ENCODE data around the gene TUB.
A peak's percentile ranks its signal among the peaks of the same experiment; 100 is the strongest.

TUB gene

DNA sequence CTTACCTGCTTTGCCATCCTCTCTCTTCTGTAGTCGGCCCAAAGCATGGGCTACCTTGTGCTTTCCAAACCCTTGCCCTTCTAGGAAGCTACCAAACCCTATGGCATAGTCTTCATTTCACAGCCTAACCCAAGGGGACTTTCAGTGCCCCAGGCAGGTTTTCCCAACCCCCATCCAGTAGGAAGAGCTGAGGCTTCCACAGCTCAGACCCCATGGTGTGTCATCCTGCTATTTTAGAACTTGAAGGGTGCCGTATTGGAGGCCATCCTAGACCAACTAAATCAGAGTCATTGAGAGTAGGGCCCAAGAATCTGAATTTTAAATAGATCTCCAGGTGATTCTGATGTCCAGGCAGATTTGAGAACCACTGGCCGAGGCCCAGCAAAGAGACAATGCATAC is 31.9 kb upstream of the TUB start:
- Histone ChIP-seq H3K4me3 (ENCODE audit: low read depth, low read length) (no peak overlapping the region), H3K27me3 (replicated peaks) (peaks cover 6% of the 10 kb centered on the region), H3K36me3 (replicated peaks) (no peaks in the 10 kb centered on the region), H3K27ac (no peak overlapping the region)
- in situ Hi-C loops (cut with HindIII; ENCODE audit: low pct_ligation_motif_present, low sequenced_read_pairs) = no loop called here
- TF ChIP-seq, protein P1, sequence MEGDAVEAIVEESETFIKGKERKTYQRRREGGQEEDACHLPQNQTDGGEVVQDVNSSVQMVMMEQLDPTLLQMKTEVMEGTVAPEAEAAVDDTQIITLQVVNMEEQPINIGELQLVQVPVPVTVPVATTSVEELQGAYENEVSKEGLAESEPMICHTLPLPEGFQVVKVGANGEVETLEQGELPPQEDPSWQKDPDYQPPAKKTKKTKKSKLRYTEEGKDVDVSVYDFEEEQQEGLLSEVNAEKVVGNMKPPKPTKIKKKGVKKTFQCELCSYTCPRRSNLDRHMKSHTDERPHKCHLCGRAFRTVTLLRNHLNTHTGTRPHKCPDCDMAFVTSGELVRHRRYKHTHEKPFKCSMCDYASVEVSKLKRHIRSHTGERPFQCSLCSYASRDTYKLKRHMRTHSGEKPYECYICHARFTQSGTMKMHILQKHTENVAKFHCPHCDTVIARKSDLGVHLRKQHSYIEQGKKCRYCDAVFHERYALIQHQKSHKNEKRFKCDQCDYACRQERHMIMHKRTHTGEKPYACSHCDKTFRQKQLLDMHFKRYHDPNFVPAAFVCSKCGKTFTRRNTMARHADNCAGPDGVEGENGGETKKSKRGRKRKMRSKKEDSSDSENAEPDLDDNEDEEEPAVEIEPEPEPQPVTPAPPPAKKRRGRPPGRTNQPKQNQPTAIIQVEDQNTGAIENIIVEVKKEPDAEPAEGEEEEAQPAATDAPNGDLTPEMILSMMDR (IDR thresholded peaks at IDR 0.05; ENCODE audit: low read depth, low read length, missing control alignments) = no peak
- no peak for DNase-seq

GRCh38 chr11:8055091-8055835 is 25.7 kb upstream of the TUB start:
- TF ChIP-seq, protein P1 (IDR thresholded peaks at IDR 0.05; ENCODE audit: low read depth, low read length, missing control alignments) = peak; percentile 32
- H3K27me3 ChIP-seq (replicated peaks) = peaks cover 3% of the 10 kb centered on the region
- no peak overlapping the region for H3K27ac ChIP-seq
- in situ Hi-C loops (cut with HindIII; ENCODE audit: low pct_ligation_motif_present, low sequenced_read_pairs) = no loop called here
- H3K36me3 ChIP-seq (replicated peaks) = no peaks in the 10 kb centered on the region
- no peak overlapping the region for H3K4me3 ChIP-seq (ENCODE audit: low read depth, low read length)
- no peak for DNase-seq

GRCh38 chr11:8055836-8056526 is 25.0 kb upstream of the TUB start:
- H3K36me3 ChIP-seq (replicated peaks) = no peaks in the 10 kb centered on the region
- TF ChIP-seq, protein P1 (IDR thresholded peaks at IDR 0.05; ENCODE audit: low read depth, low read length, missing control alignments) = no peak
- in situ Hi-C loops (cut with HindIII; ENCODE audit: low pct_ligation_motif_present, low sequenced_read_pairs) = no loop called here
- H3K27ac ChIP-seq = no peak overlapping the region
- no peak overlapping the region for H3K4me3 ChIP-seq (ENCODE audit: low read depth, low read length)
- peaks cover 3% of the 10 kb centered on the region for H3K27me3 ChIP-seq (replicated peaks)
- no peak for DNase-seq

DNA sequence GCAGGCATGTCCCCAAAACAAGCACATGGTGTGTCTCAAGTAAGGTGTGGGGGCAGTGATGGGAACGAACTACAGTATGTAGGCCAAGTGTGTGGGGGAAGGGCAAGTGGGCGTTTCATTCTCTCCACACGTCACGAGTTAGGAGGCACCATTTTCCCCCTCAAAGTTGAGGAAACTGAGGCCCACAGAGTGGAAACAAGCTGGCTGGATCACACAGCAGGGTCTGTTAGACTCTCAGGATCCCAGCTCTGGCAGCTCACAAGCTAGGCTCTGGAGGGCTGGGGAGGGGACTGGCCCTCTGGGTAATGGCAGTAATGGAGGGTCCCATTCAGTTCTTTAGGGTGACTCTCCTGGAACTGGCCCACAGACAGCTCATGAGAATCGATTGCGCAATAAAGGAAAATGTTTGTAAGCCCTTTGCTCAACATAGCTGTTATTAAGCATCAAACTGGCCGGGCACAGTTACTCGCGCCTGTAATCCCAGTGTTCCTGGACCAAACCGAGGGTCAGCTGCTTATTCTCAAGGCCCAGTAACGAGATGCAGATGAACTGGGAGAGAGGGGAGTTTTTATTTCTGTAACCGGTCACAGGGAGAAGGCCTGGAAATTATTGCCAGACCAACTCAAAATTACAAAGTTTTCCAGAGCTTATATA is 24.1 kb upstream of the TUB start:
- TF ChIP-seq, protein P1 (IDR thresholded peaks at IDR 0.05; ENCODE audit: low read depth, low read length, missing control alignments) = no peak
- DNase-seq = no peak
- Histone ChIP-seq H3K27ac (no peak overlapping the region), H3K27me3 (replicated peaks) (no peaks in the 10 kb centered on the region), H3K4me3 (ENCODE audit: low read depth, low read length) (no peak overlapping the region), H3K36me3 (replicated peaks) (no peaks in the 10 kb centered on the region)
- in situ Hi-C loops (cut with HindIII; ENCODE audit: low pct_ligation_motif_present, low sequenced_read_pairs) = no loop called here

- Histone ChIP-seq H3K4me3 (ENCODE audit: low read depth, low read length) (no peak overlapping the region), H3K27me3 (replicated peaks) (no peaks in the 10 kb centered on the region), H3K36me3 (replicated peaks) (no peaks in the 10 kb centered on the region), H3K27ac (no peak overlapping the region)
- TF ChIP-seq, protein P1 (IDR thresholded peaks at IDR 0.05; ENCODE audit: low read depth, low read length, missing control alignments) = no peak
- in situ Hi-C loops (cut with HindIII; ENCODE audit: low pct_ligation_motif_present, low sequenced_read_pairs) = no loop called here
- DNase-seq = no peak
Measured at GRCh38 chr11:8058216-8058615, 22.8 kb upstream of the TUB start.
